Subcutaneous adipose tissue (tissue), 4 donors: ENCODE results near the gene ARHGAP8. TPM values are rescaled to one million over a fixed set of nuclear protein-coding genes. Genes with fewer than 3 reads are reported as not detected.

Experiments used
- total RNA-seq, 4 donors: library from RNA; depleted of rRNA; stranded (reverse); fragments of >200 nt; gene quantifications; one replicate each; pipeline ENCODE4 v1.1.0, GENCODE V29; 2016
- TF ChIP-seq, protein P1 (sequence below): fragments of 450-650 bp; IDR thresholded peaks from one replicate; pipeline ENCODE4 v1.5.1; 2016; ENCODE audit warnings: low read depth, mild to moderate bottlenecking, control low read depth, antibody characterized with exemption, moderate library complexity

ARHGAP8 gene
- total RNA-seq, 4 donors from 2014 or later: 1.3 to 13.4 (median 2.4) TPM

DNA sequence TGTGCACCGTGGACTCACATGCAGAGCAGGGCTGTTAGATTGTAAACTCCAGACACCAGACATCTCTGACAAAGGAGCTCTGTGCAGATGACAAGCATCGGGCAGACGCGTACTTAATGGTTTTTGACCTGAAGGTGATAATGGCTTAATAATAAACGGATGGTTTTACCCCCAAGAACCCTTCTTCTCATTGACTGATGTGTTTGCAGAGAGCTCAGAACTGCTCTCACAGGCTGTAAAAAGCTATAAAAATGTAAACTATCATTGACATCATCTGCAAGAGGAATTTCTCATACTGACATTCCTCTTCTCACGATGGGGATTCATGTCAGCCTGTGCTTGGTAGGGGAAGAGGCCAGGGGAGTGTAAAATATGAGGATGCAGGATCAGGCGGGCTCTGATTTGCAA lies 8.6 kb upstream of the ARHGAP8 start:
- TF ChIP-seq, protein P1, sequence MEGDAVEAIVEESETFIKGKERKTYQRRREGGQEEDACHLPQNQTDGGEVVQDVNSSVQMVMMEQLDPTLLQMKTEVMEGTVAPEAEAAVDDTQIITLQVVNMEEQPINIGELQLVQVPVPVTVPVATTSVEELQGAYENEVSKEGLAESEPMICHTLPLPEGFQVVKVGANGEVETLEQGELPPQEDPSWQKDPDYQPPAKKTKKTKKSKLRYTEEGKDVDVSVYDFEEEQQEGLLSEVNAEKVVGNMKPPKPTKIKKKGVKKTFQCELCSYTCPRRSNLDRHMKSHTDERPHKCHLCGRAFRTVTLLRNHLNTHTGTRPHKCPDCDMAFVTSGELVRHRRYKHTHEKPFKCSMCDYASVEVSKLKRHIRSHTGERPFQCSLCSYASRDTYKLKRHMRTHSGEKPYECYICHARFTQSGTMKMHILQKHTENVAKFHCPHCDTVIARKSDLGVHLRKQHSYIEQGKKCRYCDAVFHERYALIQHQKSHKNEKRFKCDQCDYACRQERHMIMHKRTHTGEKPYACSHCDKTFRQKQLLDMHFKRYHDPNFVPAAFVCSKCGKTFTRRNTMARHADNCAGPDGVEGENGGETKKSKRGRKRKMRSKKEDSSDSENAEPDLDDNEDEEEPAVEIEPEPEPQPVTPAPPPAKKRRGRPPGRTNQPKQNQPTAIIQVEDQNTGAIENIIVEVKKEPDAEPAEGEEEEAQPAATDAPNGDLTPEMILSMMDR: no peak

DNA sequence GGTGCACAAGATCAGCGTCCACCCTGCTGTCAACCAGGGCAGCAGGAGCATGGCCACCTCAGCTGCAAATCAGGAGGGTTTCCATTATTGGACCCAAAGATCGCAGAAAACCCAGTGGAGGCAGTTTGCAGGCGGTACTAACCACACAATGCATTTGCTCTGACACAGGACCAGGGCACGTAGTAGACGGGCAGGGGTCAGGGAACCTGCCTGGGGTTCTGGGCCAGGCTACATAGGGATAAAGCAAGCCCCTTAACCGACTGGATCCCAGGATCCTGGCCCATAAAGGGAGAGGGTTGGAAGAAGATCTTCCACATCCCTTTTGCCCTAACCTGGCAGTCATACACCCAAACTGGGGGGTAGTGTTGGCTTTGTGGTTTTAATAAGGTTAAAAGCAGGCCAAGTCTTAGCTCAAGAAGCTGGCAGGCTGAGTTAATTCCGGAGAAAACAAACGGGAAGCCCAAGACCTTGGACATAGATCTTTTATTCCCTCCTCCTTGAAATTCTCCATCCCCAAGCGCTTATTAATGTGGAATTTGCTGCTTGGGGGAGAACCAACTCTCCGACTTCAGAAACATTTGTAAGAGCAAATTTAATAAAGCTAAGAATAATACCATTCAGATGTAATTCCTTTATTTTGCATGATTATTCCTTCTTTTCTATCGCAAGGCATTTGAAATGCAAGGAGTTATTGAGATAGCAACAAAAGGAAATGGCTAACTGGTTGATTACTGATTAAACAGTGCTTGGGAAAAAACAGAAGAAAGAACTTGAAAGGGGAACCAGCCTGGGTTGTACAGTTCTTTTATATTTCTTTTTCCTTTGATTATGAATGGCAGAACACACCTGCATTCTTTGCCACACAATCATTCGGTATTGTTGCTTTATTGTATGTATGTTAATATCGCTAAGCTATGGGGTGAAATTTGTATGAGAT lies 6.3 kb upstream of the ARHGAP8 start:
- TF ChIP-seq, protein P1: no peak

DNA sequence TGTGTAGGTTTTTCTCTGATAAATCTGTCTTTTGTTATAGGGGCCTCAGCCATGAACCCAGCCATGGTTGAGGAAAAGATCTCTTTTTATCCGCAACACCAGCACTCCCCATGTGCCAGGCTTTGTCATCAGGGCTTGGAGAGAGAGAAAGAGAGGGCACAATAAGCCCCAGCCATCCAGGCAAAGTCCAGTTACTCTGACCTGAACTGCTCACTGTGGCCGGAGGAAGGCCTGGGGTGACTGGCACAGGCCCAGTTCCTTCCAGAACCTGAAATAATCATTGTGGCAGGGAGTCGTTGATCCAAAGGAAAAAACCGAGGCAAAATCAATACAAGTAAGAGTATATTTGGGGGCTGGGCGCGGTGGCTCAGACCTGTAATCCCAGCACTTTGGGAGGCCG lies 3.9 kb upstream of the ARHGAP8 start:
- TF ChIP-seq, protein P1: no peak

DNA sequence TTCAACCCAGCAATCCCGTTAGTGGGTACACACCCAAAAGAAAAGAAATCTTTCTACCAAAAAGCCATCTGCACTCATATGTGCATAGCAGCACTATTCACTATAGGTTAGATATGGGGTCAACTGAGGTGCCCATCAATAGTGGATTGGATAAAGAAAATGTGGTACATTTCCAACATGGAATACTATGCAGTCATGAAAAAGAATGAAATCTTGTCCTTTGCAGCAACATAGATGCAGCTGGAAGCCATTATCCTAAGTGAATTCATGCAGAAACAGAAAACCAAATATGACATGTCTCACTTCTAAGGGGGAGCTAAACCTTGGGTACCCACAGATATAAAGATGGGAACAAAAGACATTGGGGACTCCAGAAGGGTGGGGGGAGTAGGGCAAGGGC lies 1.9 kb upstream of the ARHGAP8 start:
- TF ChIP-seq, protein P1: no peak

DNA sequence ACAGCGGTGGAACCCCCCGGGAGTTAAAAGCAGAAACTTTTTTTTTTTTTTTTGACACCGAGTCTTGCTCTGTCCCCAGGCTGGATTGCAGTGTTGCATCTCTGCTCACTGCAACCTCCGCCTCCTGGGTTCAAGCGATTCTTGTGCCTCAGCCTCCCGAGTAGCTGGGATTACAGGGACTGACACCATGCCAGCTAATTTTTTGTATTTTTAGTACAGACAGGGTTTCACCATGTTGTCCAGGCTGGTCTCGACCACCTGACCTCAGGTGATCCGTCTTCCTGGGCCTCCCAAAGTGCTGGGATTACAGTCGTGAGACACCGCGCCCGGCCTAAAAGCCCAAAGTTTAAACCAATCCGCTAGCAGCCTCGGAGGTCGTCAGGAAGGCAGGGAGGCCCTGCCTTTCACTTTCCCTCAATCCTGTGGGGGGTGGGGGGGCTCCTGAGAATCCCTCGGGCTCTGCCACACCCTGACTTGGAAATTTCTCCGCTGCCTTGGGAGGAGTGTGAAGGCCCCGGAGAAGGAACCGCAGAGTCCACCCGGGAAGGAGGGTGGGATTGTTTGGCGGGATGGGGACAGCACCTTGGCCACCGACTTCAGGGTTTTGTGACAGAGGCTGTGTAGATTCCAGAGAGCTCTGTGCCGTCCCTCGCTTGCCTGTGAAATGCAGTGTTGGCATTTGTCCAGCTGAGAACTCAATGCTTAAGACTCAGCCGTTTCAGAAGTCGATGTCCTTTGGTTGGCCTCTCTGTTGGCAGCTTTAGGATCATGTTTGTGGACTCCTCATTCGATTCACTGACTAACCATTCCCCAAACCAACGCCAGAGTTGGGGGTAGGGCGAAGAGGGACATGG lies 1.0 kb downstream of the ARHGAP8 start:
- TF ChIP-seq, protein P1: no peak

DNA sequence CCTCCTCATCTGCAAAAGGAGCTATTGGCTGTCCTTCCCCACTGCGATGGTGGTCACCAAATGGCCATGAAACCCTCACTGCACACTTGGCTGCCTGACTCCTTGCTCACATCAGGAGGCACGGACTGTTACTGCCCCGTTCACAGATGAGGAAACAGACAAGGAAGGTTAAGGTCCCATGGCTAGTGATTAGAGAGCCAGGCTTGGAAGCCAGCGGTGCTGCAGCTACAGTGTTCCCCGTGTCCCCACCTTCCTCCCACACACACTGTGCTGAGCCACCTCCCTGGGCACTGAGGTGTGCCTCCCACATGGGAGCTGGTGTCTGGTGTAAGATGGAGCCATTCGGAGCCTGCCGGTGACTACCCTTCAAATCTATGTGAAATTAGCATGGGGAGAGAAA lies 2.6 kb downstream of the ARHGAP8 start:
- TF ChIP-seq, protein P1: no peak

DNA sequence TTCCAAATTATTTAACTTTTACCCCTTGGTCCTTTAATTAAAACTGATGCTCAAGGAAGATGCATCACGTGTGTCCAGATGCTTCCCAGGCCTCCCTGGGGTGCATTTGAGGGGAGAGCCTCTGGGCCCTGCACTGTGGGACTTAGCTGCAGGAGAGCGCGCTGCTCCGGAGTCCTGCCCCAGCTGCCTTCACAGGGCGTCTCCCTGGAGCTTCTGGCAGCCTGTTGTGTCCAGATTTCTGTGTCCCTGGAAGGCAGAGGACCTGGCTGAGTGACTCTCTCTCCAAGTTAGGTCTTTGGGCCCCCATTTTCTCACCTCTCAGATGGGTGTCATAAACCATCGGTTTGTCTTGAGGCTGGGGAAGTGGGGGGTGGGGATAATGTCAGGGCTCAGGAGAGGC lies 3.0 kb downstream of the ARHGAP8 start:
- TF ChIP-seq, protein P1: no peak
